HG03521 (cell line): ENCODE measurements around the gene PTPRM.

Experiments used
- ATAC-seq: cut with Tn5 transposase; IDR thresholded peaks from one replicate; pipeline ENCODE4 v1.9.1; 2021; ENCODE audit warnings: mild to moderate bottlenecking, moderate library complexity; ENCODE audit not compliant: unreplicated experiment

The PTPRM gene

GRCh38 chr18:7598167-7599047, 31.3 kb downstream of the PTPRM start:
- ATAC-seq: no peak

GRCh38 chr18:7600036-7600435, 32.9 kb downstream of the PTPRM start:
- no peak for ATAC-seq

- no peak for ATAC-seq
These were observed 33.6 kb downstream of the PTPRM start for GRCh38 chr18:7600528-7601245.

GRCh38 chr18:7601246-7601615, 34.1 kb downstream of the PTPRM start:
- no peak for ATAC-seq

- no peak for ATAC-seq
These were observed 34.8 kb downstream of the PTPRM start for GRCh38 chr18:7601936-7602335.

- no peak for ATAC-seq
These were observed 36.3 kb downstream of the PTPRM start for GRCh38 chr18:7603259-7604000.

- ATAC-seq: no peak
These were observed 37.2 kb downstream of the PTPRM start for GRCh38 chr18:7604361-7604760.

- no peak for ATAC-seq
These were observed 38.6 kb downstream of the PTPRM start for GRCh38 chr18:7605705-7606104.

GRCh38 chr18:7607540-7608173, 40.5 kb downstream of the PTPRM start:
- ATAC-seq: no peak

GRCh38 chr18:7608174-7608550, 41.0 kb downstream of the PTPRM start:
- no peak for ATAC-seq

- ATAC-seq: no peak
These were observed 41.7 kb downstream of the PTPRM start for GRCh38 chr18:7608781-7609201.

GRCh38 chr18:7609617-7610016, 42.5 kb downstream of the PTPRM start:
- no peak for ATAC-seq

GRCh38 chr18:7614042-7614441, 46.9 kb downstream of the PTPRM start:
- no peak for ATAC-seq

GRCh38 chr18:7615840-7616239, 48.7 kb downstream of the PTPRM start:
- no peak for ATAC-seq

- no peak for ATAC-seq
These were observed 49.5 kb downstream of the PTPRM start for GRCh38 chr18:7616661-7617060.

GRCh38 chr18:7617738-7618422, 50.8 kb downstream of the PTPRM start:
- ATAC-seq: no peak

- no peak for ATAC-seq
These were observed 51.9 kb downstream of the PTPRM start for GRCh38 chr18:7618891-7619442.

- ATAC-seq: no peak
These were observed 52.6 kb downstream of the PTPRM start for GRCh38 chr18:7619676-7620075.

- no peak for ATAC-seq
These were observed 55.6 kb downstream of the PTPRM start for GRCh38 chr18:7622721-7623120.

GRCh38 chr18:7623681-7624080, 56.6 kb downstream of the PTPRM start:
- no peak for ATAC-seq
